Bronchus fibroblast of lung (primary cell): Measurements from ENCODE around the gene TOM1L1. TPM values are rescaled to one million over a fixed set of nuclear protein-coding genes. Genes with fewer than 3 reads are reported as not detected.

ENCODE experiments used
- total RNA-seq: library from RNA; depleted of rRNA; stranded (reverse); fragments of >200 nt; gene quantifications from 2 replicates; pipeline ENCODE4 v1.2.3, GENCODE V29; 2015

The TOM1L1 gene
- total RNA-seq, result 12.3 and 19.5 TPM in 2 replicates

DNA sequence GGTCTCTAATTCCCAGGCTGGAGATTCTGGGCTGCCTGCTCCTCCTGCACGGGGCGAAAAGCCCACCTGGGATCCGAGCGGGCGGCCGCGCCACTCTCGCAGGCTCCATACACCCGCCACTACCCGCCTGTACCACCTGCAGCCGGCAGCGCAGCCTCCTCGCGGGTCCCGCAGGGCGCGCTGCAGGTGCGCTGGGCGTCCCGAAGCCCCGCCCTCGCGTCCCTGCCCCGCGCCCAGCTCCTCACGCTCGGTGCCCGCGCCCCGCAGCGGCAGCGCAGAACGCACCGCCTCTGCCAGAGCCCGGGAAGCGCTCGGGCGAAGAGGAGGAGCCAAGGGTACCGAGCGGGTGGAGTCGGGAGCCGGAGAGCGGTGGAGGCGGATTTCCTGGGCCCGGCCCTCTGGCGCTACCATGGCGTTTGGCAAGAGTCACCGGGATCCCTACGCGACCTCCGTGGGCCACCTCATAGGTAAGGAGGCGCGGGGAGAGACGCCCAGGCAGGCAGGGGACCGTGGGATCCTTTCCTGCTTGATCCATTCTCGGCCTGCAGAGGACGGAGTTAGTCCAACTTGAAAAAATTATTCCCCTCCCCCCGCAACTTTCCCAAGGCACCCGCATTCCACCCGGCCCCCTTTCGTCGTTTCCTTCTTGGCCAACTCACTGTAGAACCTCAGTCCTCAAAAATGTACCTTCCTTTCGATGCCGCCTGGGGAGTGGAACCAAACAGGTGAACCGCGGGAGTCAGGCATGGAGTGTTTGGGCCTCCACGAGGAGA is at the start of gene TOM1L1:
TOM1L1 (plus strand) TSS at position 396 of the 773 bp plus-strand sequence; CDS start at position 410, 14 bp downstream.

DNA sequence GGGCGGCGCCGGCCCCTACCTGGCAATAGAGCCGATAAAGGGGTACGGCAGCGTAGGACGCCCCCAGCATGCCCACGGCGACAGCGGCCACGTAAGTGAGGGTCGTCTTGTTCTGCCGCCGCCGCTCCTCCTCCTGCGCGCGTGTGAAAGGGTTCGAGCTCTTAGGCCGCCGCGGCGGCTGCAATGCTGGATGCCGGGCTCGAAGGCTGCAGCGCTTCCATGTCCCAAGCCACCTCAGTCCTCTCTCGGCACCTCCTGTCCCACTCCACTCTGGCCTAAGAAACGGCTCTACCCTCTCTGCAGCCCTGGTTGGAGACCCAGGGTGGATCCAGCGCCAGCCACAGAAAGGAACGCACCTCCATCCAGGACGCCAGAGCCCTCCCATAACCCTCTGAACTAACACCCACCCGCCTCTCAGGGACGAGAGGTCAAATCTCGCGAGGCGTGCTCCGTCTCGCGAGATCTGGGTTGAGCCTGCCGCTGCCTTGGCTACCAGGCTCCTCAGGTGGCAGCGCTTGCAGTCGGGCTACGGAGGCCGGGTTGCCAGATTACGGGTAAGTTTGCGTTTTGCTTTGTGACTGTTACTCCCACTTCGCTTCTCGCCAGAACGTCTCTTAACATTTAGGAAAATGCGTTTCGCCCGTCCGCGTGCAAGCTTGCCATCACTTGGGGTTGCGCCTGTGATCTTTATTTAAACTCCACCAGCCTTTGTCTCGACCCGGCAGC is 67.8 kb downstream of the TOM1L1 start, which contains the start of the genes COX11 and STXBP4:
COX11 (minus strand) TSS at position 393 of the 726 bp plus-strand sequence; CDS start at position 385, 8 bp downstream.
STXBP4 (plus strand) TSS at position 504 of the 726 bp plus-strand sequence. CDS start 17,455 bp downstream, outside the sequence.

Other genes starting within 250 kb of the TOM1L1 start
- gene COX11, start 67.8 kb downstream of the TOM1L1 start, total RNA-seq, result 75.5 and 80.5 TPM in 2 replicates
- 17.8 and 24.5 TPM in 2 replicates for gene STXBP4, start 67.9 kb downstream of the TOM1L1 start, total RNA-seq